H1 (cell line): ENCODE measurements around the gene FIG4. TPM values are rescaled to one million over a fixed set of nuclear protein-coding genes. Genes with fewer than 3 reads are reported as not detected.

Experiments used
- CTCF ChIA-PET: fragments of 300-600 bp; sonication (Branson Sonifier 250); formaldehyde crosslinking; loops from one replicate; lab custom pipeline; 2021; ENCODE audit not compliant: partially characterized antibody; lab: Charles Lee
- POLR2A ChIA-PET: fragments of 300-600 bp; sonication (Branson Sonifier 250); formaldehyde crosslinking; loops from one replicate; lab custom pipeline; 2021; ENCODE audit warnings: inconsistent platforms; ENCODE audit not compliant: partially characterized antibody; lab: Charles Lee
- DNase-seq, 2 experiments: peaks; one replicate each; pipeline versions ENCODE4 v3.0.0 to v3.0.0-alpha.2; 2010 to 2022; ENCODE audit warnings: low spot score in 2 of 2, low read depth in 1 of 2, mixed read lengths in 1 of 2
- FAIRE-seq: peaks from 2 replicates; lab custom pipeline; 2011; peaks lifted over from hg19 to GRCh38; lab: Jason Lieb, UNC
- H2AFZ ChIP-seq: 2 replicates; pipeline ENCODE4 v1.8.1; 2012; ENCODE audit warnings: low read length, inconsistent platforms
- H2AK5ac ChIP-seq: 2 replicates; pipeline ENCODE4 v1.6.1; 2013; ENCODE audit warnings: low read depth, low read length
- H2BK120ac ChIP-seq: replicated peaks from 2 replicates; pipeline ENCODE3; 2013; ENCODE audit warnings: low read depth, low read length, inconsistent platforms
- H2BK12ac ChIP-seq: 2 replicates; pipeline ENCODE4 v1.6.1; 2013; ENCODE audit warnings: low read depth, low read length
- H2BK15ac ChIP-seq: 2 replicates; pipeline ENCODE4 v1.6.1; 2013; ENCODE audit warnings: low read length
- H2BK20ac ChIP-seq: 2 replicates; pipeline ENCODE4 v1.6.1; 2013; ENCODE audit warnings: low read length
- H2BK5ac ChIP-seq: 2 replicates; pipeline ENCODE4 v1.6.1; 2013; ENCODE audit warnings: low read depth, low read length
- H3K14ac ChIP-seq: 2 replicates; pipeline ENCODE4 v1.6.1; 2013; ENCODE audit warnings: inconsistent platforms; ENCODE audit not compliant: insufficient read length
- H3K18ac ChIP-seq: 2 replicates; pipeline ENCODE4 v1.6.1; 2013; ENCODE audit warnings: low read length; ENCODE audit errors: extremely low read depth
- H3K23ac ChIP-seq: 2 replicates; pipeline ENCODE4 v1.6.1; 2013; ENCODE audit warnings: inconsistent platforms; ENCODE audit not compliant: insufficient read length
- H3K23me2 ChIP-seq: 2 replicates; pipeline ENCODE4 v1.6.1; 2013; ENCODE audit warnings: low read depth, low read length
- H3K27ac ChIP-seq: 2 replicates; pipeline ENCODE4 v1.6.1; 2011; ENCODE audit warnings: low read depth, low read length, inconsistent platforms
- H3K27me3 ChIP-seq, 4 experiments: replicated peaks in 1 of 4; 1 replicate in 1 of 4; 2 replicates in 3 of 4; pipeline versions ENCODE4 v1.6.1 to v1.8.1; 2011 to 2013; ENCODE audit warnings: low read length in 3 of 4, mild to moderate bottlenecking in 3 of 4, inconsistent platforms in 2 of 4, mixed read lengths in 2 of 4, moderate library complexity in 1 of 4; ENCODE audit not compliant: control insufficient read depth in 3 of 4, insufficient read depth in 3 of 4; ENCODE audit errors: extremely low read depth in 1 of 4
- H3K36me3 ChIP-seq, 4 experiments: 2 replicates each; pipeline versions ENCODE4 v1.6.1 to v1.8.1; 2011 to 2013; ENCODE audit warnings: mild to moderate bottlenecking in 4 of 4, low read length in 3 of 4, moderate library complexity in 2 of 4, control low read depth in 1 of 4, inconsistent platforms in 1 of 4; ENCODE audit not compliant: insufficient read depth in 4 of 4, control insufficient read depth in 2 of 4
- H3K4ac ChIP-seq: replicated peaks from 2 replicates; pipeline ENCODE3; 2013; ENCODE audit warnings: low read length, low read depth, mixed read lengths, inconsistent platforms; ENCODE audit not compliant: insufficient read length
- H3K4me1 ChIP-seq, 4 experiments: replicated peaks in 1 of 4; 1 replicate in 1 of 4; 2 replicates in 3 of 4; pipeline versions ENCODE4 v1.6.1 to v1.8.1; 2011 to 2013; ENCODE audit warnings: low read length in 3 of 4, inconsistent platforms in 2 of 4, mixed read lengths in 1 of 4; ENCODE audit not compliant: insufficient read depth in 4 of 4, control insufficient read depth in 3 of 4
- H3K4me2 ChIP-seq, 2 experiments: 2 replicates each; pipeline versions ENCODE4 v1.6.1 to v1.8.1; 2011 to 2013; ENCODE audit warnings: low read depth in 2 of 2, low read length in 2 of 2, control low read depth in 1 of 2, inconsistent platforms in 1 of 2, mild to moderate bottlenecking in 1 of 2; ENCODE audit not compliant: insufficient read depth in 1 of 2
- H3K4me3 ChIP-seq, 4 experiments: fragments of 200-600, 300-600 bp in 1 of 4; sonication (generic), shearing (Covaris generic), sonication (Bioruptor Twin) in 1 of 4; 2 replicates each; pipeline versions ENCODE4 v1.5.1 to v1.8.1; 2011 to 2016; ENCODE audit warnings: low read length in 4 of 4, low read depth in 3 of 4, control low read depth in 2 of 4, inconsistent platforms in 2 of 4, mild to moderate bottlenecking in 2 of 4, mixed read lengths in 1 of 4, moderate library complexity in 1 of 4; ENCODE audit not compliant: insufficient read depth in 2 of 4; ENCODE audit errors: extremely low read depth in 1 of 4
- H3K56ac ChIP-seq: replicated peaks from 2 replicates; pipeline ENCODE3; 2013; ENCODE audit warnings: low read depth, mild to moderate bottlenecking, mixed read lengths, low read length, inconsistent platforms; ENCODE audit not compliant: insufficient read length
- H3K79me1 ChIP-seq: 2 replicates; pipeline ENCODE4 v1.6.1; 2013; ENCODE audit warnings: low read depth, low read length, control low read depth
- H3K79me2 ChIP-seq, 2 experiments: 2 replicates each; pipeline versions ENCODE4 v1.6.1 to v1.8.1; 2012 to 2013; ENCODE audit warnings: low read length in 2 of 2, mild to moderate bottlenecking in 2 of 2, inconsistent platforms in 1 of 2; ENCODE audit not compliant: insufficient read depth in 2 of 2, control insufficient read depth in 1 of 2
- H3K9ac ChIP-seq, 4 experiments: replicated peaks in 1 of 4; 1 replicate in 1 of 4; 2 replicates in 3 of 4; pipeline versions ENCODE4 v1.6.1 to v1.8.1; 2011 to 2013; ENCODE audit warnings: low read depth in 3 of 4, low read length in 3 of 4, control low read depth in 2 of 4, mild to moderate bottlenecking in 2 of 4, moderate library complexity in 2 of 4, inconsistent platforms in 1 of 4; ENCODE audit errors: extremely low read depth in 1 of 4
- H3K9me3 ChIP-seq, 2 experiments: 2 replicates each; pipeline versions ENCODE4 v1.6.1 to v1.8.1; 2012 to 2013; ENCODE audit warnings: mild to moderate bottlenecking in 2 of 2, moderate library complexity in 2 of 2, control low read depth in 1 of 2, inconsistent platforms in 1 of 2, low read depth in 1 of 2, low read length in 1 of 2, mixed read lengths in 1 of 2; ENCODE audit not compliant: insufficient read depth in 2 of 2
- H4K20me1 ChIP-seq, 2 experiments: replicated peaks in 1 of 2; 2 replicates each; pipeline versions ENCODE3 to v1.8.1; 2011 to 2013; ENCODE audit warnings: inconsistent platforms in 2 of 2, low read length in 2 of 2, mild to moderate bottlenecking in 1 of 2; ENCODE audit not compliant: insufficient read depth in 2 of 2, control insufficient read depth in 1 of 2
- H4K5ac ChIP-seq: 2 replicates; pipeline ENCODE4 v1.6.1; 2013; ENCODE audit warnings: low read length, low read depth, mixed read lengths, inconsistent platforms; ENCODE audit not compliant: insufficient read length
- H4K8ac ChIP-seq: 2 replicates; pipeline ENCODE4 v1.8.0; 2013; ENCODE audit warnings: mild to moderate bottlenecking, moderate library complexity, low read length, inconsistent platforms; ENCODE audit not compliant: insufficient read depth; ENCODE audit errors: extremely low read depth
- H4K91ac ChIP-seq: replicated peaks from 2 replicates; pipeline ENCODE3; 2013; ENCODE audit warnings: low read length, mixed read lengths, inconsistent platforms; ENCODE audit not compliant: insufficient read length
- CTCF ChIP-seq, 3 experiments: IDR thresholded peaks; 1 replicate in 2 of 3; 2 replicates in 1 of 3; pipeline versions ENCODE4 v1.5.1 to v1.6.1; 2011; ENCODE audit warnings: low read length in 3 of 3, mild to moderate bottlenecking in 3 of 3, inconsistent platforms in 2 of 3, low read depth in 1 of 3, moderate library complexity in 1 of 3; ENCODE audit not compliant: insufficient read depth in 1 of 3; ENCODE audit errors: control extremely low read depth in 1 of 3
- EGR1 ChIP-seq: IDR thresholded peaks from 2 replicates; pipeline ENCODE4 v1.6.1; 2011; ENCODE audit warnings: low read depth, low read length, borderline replicate concordance
- GABPA ChIP-seq: IDR thresholded peaks from 2 replicates; pipeline ENCODE4 v1.6.1; 2011; ENCODE audit warnings: mild to moderate bottlenecking, low read length, moderate library complexity, borderline replicate concordance; ENCODE audit not compliant: insufficient read depth
- HDAC2 ChIP-seq, 2 experiments: fragments of 300-600 bp in 1 of 2; sonication (generic) in 1 of 2; IDR thresholded peaks; 2 replicates each; pipeline ENCODE4 v1.6.1; 2011 to 2012; ENCODE audit warnings: low read depth in 2 of 2, low read length in 2 of 2, mild to moderate bottlenecking in 2 of 2, moderate library complexity in 2 of 2, borderline replicate concordance in 1 of 2, inconsistent platforms in 1 of 2
- KDM1A ChIP-seq: fragments of 200-600, 300-600 bp; sonication (generic); IDR thresholded peaks from 2 replicates; pipeline ENCODE4 v1.7.1; 2016; ENCODE audit warnings: mild to moderate bottlenecking, low read length, borderline replicate concordance
- KDM5A ChIP-seq: fragments of 200-600 bp; IDR thresholded peaks from 2 replicates; pipeline ENCODE4 v1.7.1; 2012; ENCODE audit warnings: mild to moderate bottlenecking, low read length, inconsistent platforms, mixed read lengths
- POLR2A ChIP-seq, 2 experiments: IDR thresholded peaks; 1 replicate in 1 of 2; 2 replicates in 1 of 2; pipeline ENCODE4 v1.6.1; 2011; ENCODE audit warnings: low read depth in 2 of 2, low read length in 2 of 2, mild to moderate bottlenecking in 2 of 2; ENCODE audit errors: control extremely low read depth in 1 of 2
- POU5F1 ChIP-seq: IDR thresholded peaks from 2 replicates; pipeline ENCODE4 v1.6.1; 2011; ENCODE audit warnings: low read depth, mild to moderate bottlenecking, low read length, moderate library complexity
- RNF2 ChIP-seq: fragments of 200-900, 300-1000 bp; sonication (generic); IDR thresholded peaks from 2 replicates; pipeline ENCODE4 v1.7.1; 2016; ENCODE audit warnings: borderline replicate concordance, low read depth, mild to moderate bottlenecking, antibody characterized with exemption, low read length; ENCODE audit not compliant: poor library complexity, severe bottlenecking; ENCODE audit errors: missing control alignments
- SIN3A ChIP-seq, 2 experiments: IDR thresholded peaks in 1 of 2; conservative IDR thresholded peaks in 1 of 2; 2 replicates each; pipeline ENCODE4 v1.6.1; 2011 to 2012; ENCODE audit warnings: low read length in 2 of 2, improper control_type of control experiment in 1 of 2, low read depth in 1 of 2, mild to moderate bottlenecking in 1 of 2
- SRF ChIP-seq: IDR thresholded peaks from 2 replicates; pipeline ENCODE4 v1.6.1; 2011; ENCODE audit warnings: mild to moderate bottlenecking, low read depth, low read length, moderate library complexity
- WGBS, 2 experiments: shearing (Covaris generic) in 1 of 2; methylation state at CpG; one replicate each; pipeline versions ENCODE4 v1.1.6 to v1.1.7; 2013 to 2015; ENCODE audit warnings: low lambda C conversion rate in 2 of 2, mixed read lengths in 2 of 2, inconsistent platforms in 1 of 2, low coverage in 1 of 2, missing lambda C conversion rate in 1 of 2; ENCODE audit not compliant: insufficient replicate concordance in 2 of 2, insufficient coverage in 1 of 2, insufficient read length in 1 of 2; ENCODE audit errors: extremely low coverage in 1 of 2, missing lambda C conversion rate in 1 of 2; 5-methylcytosine and 5-hydroxymethylcytosine counted together
- polyA plus RNA-seq, 7 experiments: library from polyadenylated mRNA; depleted of rRNA in 3 of 7; stranded (reverse) in 5 of 7; unstranded in 2 of 7; fragments of >200 nt in 5 of 7; fragments of 200-250 nt in 2 of 7; gene quantifications; 1 replicate in 5 of 7; 2 replicates in 1 of 7; 4 replicates in 1 of 7; pipeline versions ENCODE4 v1.2.1 to v1.2.3, GENCODE V29; 2011 to 2013; ENCODE audit warnings: missing spikeins in 2 of 7, mixed read lengths in 2 of 7
- total RNA-seq: library from RNA; stranded (reverse); fragmentation: NEBNext Ultra II Directional; extraction: Animal tissue kit (Norgen Biotek cat#: 25700); gene quantifications from 2 replicates; pipeline ENCODE4 v1.2.1, GENCODE V29; 2021

Gene FIG4
- total and polyA plus RNA-seq, 2 of the 8 experiments (the other 6 are each of a cell fraction or from before 2014, with no cell fraction given), result 11.8 to 21.9 TPM

- CTCF ChIA-PET, result interaction anchor here (0.9 to 1.9 kb wide), 7 partner anchors 15 to 671 kb away, joined by 3 to 10 read pairs (median 5); no protein-coding TSS in a partner anchor
- H3K79me2 ChIP-seq, result no peaks in the 10 kb centered on the region
- H3K36me3 ChIP-seq, result no peaks in the 10 kb centered on the region; a peak in 1 of 8 replicates
- no peak overlapping the region for H2BK5ac ChIP-seq
- no peak for FAIRE-seq
- H3K9me3 ChIP-seq, result no peaks in the 10 kb centered on the region
- H2BK15ac ChIP-seq, result no peak overlapping the region
- H3K27me3 ChIP-seq, result peaks cover 0 to 1% (median 0%) of the 10 kb centered on the region in 4 experiments; a peak in 1 of 7 replicates
- no peak overlapping the region for H3K9ac ChIP-seq
- no peak overlapping the region for H3K4ac ChIP-seq
- H2AK5ac ChIP-seq, result no peak overlapping the region
- H3K23me2 ChIP-seq, result no peaks in the 10 kb centered on the region
- no peak overlapping the region for H2BK120ac ChIP-seq
- POLR2A ChIA-PET, result no interaction called here
- DNase-seq, result no peak
- H3K14ac ChIP-seq, result no peak overlapping the region
- H3K4me1 ChIP-seq, result no peaks in the 10 kb centered on the region
- H3K56ac ChIP-seq, result no peak overlapping the region
- no peak overlapping the region for H2BK20ac ChIP-seq
- H3K4me2 ChIP-seq, result no peak overlapping the region
- H2BK12ac ChIP-seq, result no peak overlapping the region
- H3K18ac ChIP-seq, result no peak overlapping the region
- H3K79me1 ChIP-seq, result no peaks in the 10 kb centered on the region; the same call in 1 of the 2 replicates
- H4K8ac ChIP-seq, result no peak overlapping the region
- H4K91ac ChIP-seq, result no peak overlapping the region
- H4K20me1 ChIP-seq, result peaks cover 0 to 2% of the 10 kb centered on the region in 2 experiments
- no peak overlapping the region for H3K27ac ChIP-seq
- no peak overlapping the region for H4K5ac ChIP-seq
- no peak overlapping the region for H2AFZ ChIP-seq
- 88% methylated on average over 3 of the region's 3 CpGs; no CpG with 5 or more reads in 1 of the 2 experiments for WGBS, 2 experiments
- H3K23ac ChIP-seq, result no peak overlapping the region
- no peak overlapping the region for H3K4me3 ChIP-seq
- TF ChIP-seq SRF (no peak), HDAC2 (IDR thresholded peaks at IDR 0.05; ENCODE audit: borderline replicate concordance in 1 of 2, low read depth in 2 of 2, low read length in 2 of 2) (no peak), RNF2 (no peak), POLR2A (IDR thresholded peaks at IDR 0.05; ENCODE audit: control extremely low read depth in 1 of 2, low read depth in 2 of 2, low read length in 2 of 2) (no peak), GABPA (no peak), EGR1 (no peak), SIN3A (conservative IDR thresholded peaks at IDR 0.05 in 1 of 2, IDR thresholded peaks at IDR 0.05 in 1 of 2; ENCODE audit: low read depth in 1 of 2, low read length in 2 of 2) (no peak), KDM5A (no peak), KDM1A (no peak), CTCF (IDR thresholded peaks at IDR 0.05; ENCODE audit: control extremely low read depth in 1 of 3, insufficient read depth in 1 of 3, low read depth in 1 of 3, low read length in 3 of 3) (no peak), POU5F1 (no peak)
These were observed 29.2 kb downstream of the FIG4 start for GRCh38 chr6:109720311-109720710.
